SK-N-SH (cell line): ENCODE data around the gene ABCG5. TPM values are rescaled to one million over a fixed set of nuclear protein-coding genes. Genes with fewer than 3 reads are reported as not detected.

Experiments
- CTCF ChIA-PET: fragments of 300-600, 350-600 bp; formaldehyde crosslinking; extraction: SDS; loops from one replicate; lab custom pipeline; 2021; lab: Yijun Ruan, JAX
- POLR2A ChIA-PET: fragments of 350-600 bp; sonication (Branson Sonifier 250); formaldehyde crosslinking; extraction: SDS; loops from one replicate; lab custom pipeline; 2020; ENCODE audit warnings: antibody characterized with exemption, inconsistent platforms; lab: Yijun Ruan, JAX
- DNase-seq: peaks from one replicate; pipeline ENCODE4 v3.0.0; 2012
- H2AFZ ChIP-seq: fragments of 200-600 bp; sonication (generic); 2 replicates; pipeline ENCODE4 v1.8.1; 2016; ENCODE audit warnings: antibody characterized with exemption, mild to moderate bottlenecking, low read depth
- H3F3A ChIP-seq: fragments of 200-600 bp; sonication (generic); replicated peaks from 2 replicates; pipeline ENCODE3; 2016; ENCODE audit warnings: antibody characterized with exemption, mild to moderate bottlenecking; ENCODE audit not compliant: insufficient read depth
- H3K27ac ChIP-seq, 2 experiments: fragments of 200-500 bp in 1 of 2; fragments of 200-600 bp in 1 of 2; sonication (Bioruptor generic) in 1 of 2; sonication (generic), shearing (Covaris generic) in 1 of 2; 2 replicates each; pipeline versions ENCODE4 v1.5.1 to v1.6.1; 2014 to 2016; ENCODE audit warnings: low read depth in 2 of 2, inconsistent platforms in 1 of 2, low read length in 1 of 2, mild to moderate bottlenecking in 1 of 2, mixed read lengths in 1 of 2
- H3K27me3 ChIP-seq: fragments of 200-600 bp; sonication (generic), shearing (Covaris generic); 2 replicates; pipeline ENCODE4 v1.6.1; 2016; ENCODE audit warnings: mixed run types; ENCODE audit not compliant: insufficient read depth
- H3K36me3 ChIP-seq, 2 experiments: fragments of 200-500 bp in 1 of 2; fragments of 200-600 bp in 1 of 2; sonication (Bioruptor generic) in 1 of 2; sonication (generic) in 1 of 2; replicated peaks in 1 of 2; 2 replicates each; pipeline versions ENCODE3 to v1.5.1; 2014 to 2016; ENCODE audit warnings: low read length in 1 of 2, mild to moderate bottlenecking in 1 of 2; ENCODE audit not compliant: insufficient read depth in 2 of 2, control insufficient read depth in 1 of 2
- H3K4me1 ChIP-seq, 2 experiments: fragments of 200-500 bp in 1 of 2; fragments of 200-600 bp in 1 of 2; sonication (Bioruptor generic) in 1 of 2; sonication (generic), shearing (Covaris generic) in 1 of 2; 2 replicates each; pipeline versions ENCODE4 v1.5.1 to v1.6.1; 2014 to 2016; ENCODE audit warnings: low read depth in 1 of 2, low read length in 1 of 2, mixed run types in 1 of 2; ENCODE audit not compliant: insufficient read depth in 2 of 2, control insufficient read depth in 1 of 2
- H3K4me2 ChIP-seq: fragments of 200-600 bp; sonication (generic), shearing (Covaris generic); 2 replicates; pipeline ENCODE4 v1.6.1; 2017; ENCODE audit warnings: mixed run types
- H3K4me3 ChIP-seq, 2 experiments: fragments of 200-500 bp in 1 of 2; fragments of 200-600 bp in 1 of 2; sonication (Bioruptor generic) in 1 of 2; sonication (generic), shearing (Covaris generic) in 1 of 2; 2 replicates each; pipeline versions ENCODE4 v1.5.1 to v1.8.1; 2014 to 2016; ENCODE audit warnings: low read depth in 2 of 2, inconsistent platforms in 1 of 2, low read length in 1 of 2, mild to moderate bottlenecking in 1 of 2, mixed read lengths in 1 of 2, moderate library complexity in 1 of 2
- H3K79me2 ChIP-seq: fragments of 200-600 bp; sonication (generic); 2 replicates; pipeline ENCODE4 v1.8.1; 2017; ENCODE audit warnings: mild to moderate bottlenecking; ENCODE audit not compliant: insufficient read depth
- H3K9ac ChIP-seq: fragments of 200-600 bp; sonication (generic); 2 replicates; pipeline ENCODE4 v1.6.1; 2017; ENCODE audit warnings: mixed run types
- H3K9me2 ChIP-seq: fragments of 200-600 bp; sonication (generic); 2 replicates; pipeline ENCODE4 v1.6.1; 2017; ENCODE audit warnings: mixed run types
- H3K9me3 ChIP-seq: fragments of 200-600 bp; sonication (generic); 2 replicates; pipeline ENCODE4 v1.6.1; 2017; ENCODE audit warnings: mixed run types, mild to moderate bottlenecking, moderate library complexity
- H4K20me1 ChIP-seq: fragments of 200-600 bp; sonication (generic); 2 replicates; pipeline ENCODE4 v1.6.1; 2017; ENCODE audit warnings: mild to moderate bottlenecking, mixed run types; ENCODE audit not compliant: insufficient read depth
- CHD2 ChIP-seq: fragments of 150-350 bp; IDR thresholded peaks from 2 replicates; pipeline ENCODE4 v1.6.1; 2018; ENCODE audit warnings: low read length; ENCODE audit not compliant: partially characterized antibody
- EP300 ChIP-seq, 2 experiments: IDR thresholded peaks; 2 replicates each; pipeline versions ENCODE4 v1.4.0 to v1.6.1; 2012; ENCODE audit warnings: borderline replicate concordance in 1 of 2, low read depth in 1 of 2, low read length in 1 of 2
- EZH2phosphoT487 ChIP-seq: fragments of 200-600 bp; sonication (generic); IDR thresholded peaks from 2 replicates; pipeline ENCODE4 v1.6.1; 2017; ENCODE audit warnings: low read depth, mixed run types, mild to moderate bottlenecking, antibody characterized with exemption, moderate library complexity, borderline replicate concordance
- FOXM1 ChIP-seq: IDR thresholded peaks from 2 replicates; pipeline ENCODE4 v1.4.0; 2012; ENCODE audit warnings: low read depth, mild to moderate bottlenecking
- GATA2 ChIP-seq: sonication (generic); formaldehyde crosslinking; IDR thresholded peaks from 2 replicates; pipeline ENCODE4 v1.5.0; 2020; ENCODE audit warnings: mild to moderate bottlenecking, missing genetic modification reagents
- IRF3 ChIP-seq: fragments of 150-350 bp; IDR thresholded peaks from 2 replicates; pipeline ENCODE4 v1.6.1; 2016; ENCODE audit warnings: mild to moderate bottlenecking, low read depth, low read length
- JUND ChIP-seq: IDR thresholded peaks from 2 replicates; pipeline ENCODE4 v1.4.0; 2012
- NRF1 ChIP-seq: IDR thresholded peaks from 2 replicates; pipeline ENCODE4 v1.6.1; 2012; ENCODE audit warnings: low read depth, mild to moderate bottlenecking, low read length
- RCOR1 ChIP-seq: fragments of 150-350 bp; IDR thresholded peaks from 2 replicates; pipeline ENCODE4 v1.6.1; 2017; ENCODE audit warnings: antibody characterized with exemption, low read length
- RFX5 ChIP-seq: IDR thresholded peaks from 2 replicates; pipeline ENCODE4 v1.6.1; 2012; ENCODE audit warnings: mild to moderate bottlenecking, improper control_type of control experiment, low read length
- RXRA ChIP-seq: IDR thresholded peaks from 2 replicates; pipeline ENCODE4 v1.4.0; 2012; ENCODE audit warnings: low read depth, mild to moderate bottlenecking, borderline replicate concordance
- SIN3A ChIP-seq: IDR thresholded peaks from 2 replicates; pipeline ENCODE4 v1.6.1; 2012; ENCODE audit warnings: low read depth, mild to moderate bottlenecking, low read length, moderate library complexity, borderline replicate concordance
- TAF1 ChIP-seq: IDR thresholded peaks from 2 replicates; pipeline ENCODE4 v1.6.1; 2012; ENCODE audit warnings: low read depth, mild to moderate bottlenecking, low read length, moderate library complexity, borderline replicate concordance
- TCF12 ChIP-seq: IDR thresholded peaks from 2 replicates; pipeline ENCODE4 v1.4.0; 2012
- WGBS: methylation state at CpG from one replicate; pipeline ENCODE4 v1.1.6; 2017; ENCODE audit warnings: low lambda C conversion rate; 5-methylcytosine and 5-hydroxymethylcytosine counted together
- polyA plus RNA-seq, 3 experiments: library from polyadenylated mRNA; depleted of rRNA; stranded (reverse); fragments of >200 nt; gene quantifications; 2 replicates each; pipeline ENCODE4 v1.2.3, GENCODE V29; 2012
- TF ChIP-seq, protein P1 (sequence below): fragments of 150-350 bp; IDR thresholded peaks from 2 replicates; pipeline ENCODE4 v1.6.1; 2017; ENCODE audit warnings: antibody characterized with exemption, low read length, low read depth, borderline replicate concordance

The ABCG5 gene
- polyA plus RNA-seq, 1 of the 3 experiments (the other 2 are of a cell fraction) = not detected

DNA sequence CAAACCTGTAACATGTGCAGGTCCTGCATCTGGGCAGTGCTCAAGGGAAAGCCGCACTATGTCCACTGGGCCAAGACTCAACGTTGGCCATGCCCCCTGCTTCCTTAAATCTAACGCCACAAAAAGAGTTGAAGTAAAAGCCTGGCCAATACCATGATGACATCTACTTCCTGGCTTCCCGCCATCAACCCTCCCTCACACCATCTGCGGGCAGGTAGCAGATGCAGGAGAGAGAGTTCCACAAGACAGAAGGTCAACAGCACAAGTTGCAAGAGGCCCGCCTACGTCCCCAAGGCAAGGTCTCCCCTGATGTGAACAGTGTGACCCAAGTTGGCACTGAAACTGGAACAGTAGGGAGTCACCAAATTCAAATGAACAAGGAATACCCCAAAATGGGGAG lies 48.5 kb upstream of the ABCG5 start:
- Histone ChIP-seq H3K9me3 (no peaks in the 10 kb centered on the region), H3K4me2 (no peak overlapping the region), H3K4me1 (peaks cover 0 to 6% of the 10 kb centered on the region in 2 experiments; a peak in 1 of 4 replicates), H3K4me3 (no peak overlapping the region), H3K79me2 (no peaks in the 10 kb centered on the region), H2AFZ (no peak overlapping the region), H3K36me3 (peaks cover 56 to 62% of the 10 kb centered on the region in 2 experiments), H3K9ac (no peak overlapping the region), H3K9me2 (no peaks in the 10 kb centered on the region), H3F3A (peaks cover 4% of the 10 kb centered on the region), H4K20me1 (no peaks in the 10 kb centered on the region), H3K27ac (no peak overlapping the region), H3K27me3 (no peaks in the 10 kb centered on the region)
- TF ChIP-seq CHD2 (no peak), SIN3A (no peak), JUND (no peak), GATA2 (no peak), RCOR1 (no peak), EZH2phosphoT487 (no peak), TCF12 (no peak), TAF1 (no peak), RXRA (no peak), RFX5 (no peak), FOXM1 (no peak), EP300 (IDR thresholded peaks at IDR 0.05; ENCODE audit: borderline replicate concordance in 1 of 2, low read depth in 1 of 2, low read length in 1 of 2) (no peak), IRF3 (no peak), NRF1 (no peak)
- TF ChIP-seq, protein P1, sequence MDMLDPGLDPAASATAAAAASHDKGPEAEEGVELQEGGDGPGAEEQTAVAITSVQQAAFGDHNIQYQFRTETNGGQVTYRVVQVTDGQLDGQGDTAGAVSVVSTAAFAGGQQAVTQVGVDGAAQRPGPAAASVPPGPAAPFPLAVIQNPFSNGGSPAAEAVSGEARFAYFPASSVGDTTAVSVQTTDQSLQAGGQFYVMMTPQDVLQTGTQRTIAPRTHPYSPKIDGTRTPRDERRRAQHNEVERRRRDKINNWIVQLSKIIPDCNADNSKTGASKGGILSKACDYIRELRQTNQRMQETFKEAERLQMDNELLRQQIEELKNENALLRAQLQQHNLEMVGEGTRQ = no peak
- over 99% methylated on average over 7 of the region's 7 CpGs for WGBS
- no peak for DNase-seq
- ChIA-PET CTCF (interaction anchor here (3.2 kb wide), 1 partner anchor 9 kb away, joined by 25 read pairs; no protein-coding TSS in a partner anchor), POLR2A (no interaction called here)

DNA sequence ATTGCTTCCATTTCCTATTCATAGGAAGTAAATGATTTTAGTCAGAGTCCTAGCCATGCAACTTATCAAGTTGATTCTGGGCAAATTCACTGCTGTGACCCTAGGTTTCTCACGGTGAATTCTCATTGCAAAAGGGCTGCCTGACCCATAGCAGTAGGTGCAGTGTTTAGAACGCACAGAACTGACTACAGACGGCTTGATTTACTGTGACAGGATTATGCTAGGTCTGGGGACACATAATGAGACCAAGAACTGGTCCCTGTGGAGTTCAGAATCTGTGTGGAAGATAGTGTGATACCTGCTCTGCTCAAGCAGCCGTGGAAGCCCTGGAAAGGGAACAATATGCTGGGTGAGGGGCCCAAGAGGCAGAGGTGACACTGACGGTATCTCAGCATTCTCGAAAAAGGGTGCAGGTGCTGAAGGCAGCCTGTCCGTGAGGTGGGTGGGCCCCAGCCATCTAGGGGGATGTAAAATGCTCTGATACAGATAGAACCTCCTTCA lies 46.5 kb upstream of the ABCG5 start:
- Histone ChIP-seq H3K79me2 (no peaks in the 10 kb centered on the region), H3K9ac (no peak overlapping the region), H3K4me1 (peaks cover 0 to 7% of the 10 kb centered on the region in 2 experiments; a peak in 1 of 4 replicates), H3K4me2 (no peak overlapping the region), H3K27me3 (no peaks in the 10 kb centered on the region), H3K9me3 (no peaks in the 10 kb centered on the region)
- WGBS = 92% methylated on average over 7 of the region's 7 CpGs
- no peak for TF ChIP-seq JUND
- TF ChIP-seq, all 33 proteins: peak for 0
- Histone ChIP-seq H3K27ac (no peak overlapping the region), H3K36me3 (peaks cover 40 to 47% of the 10 kb centered on the region in 2 experiments), H3K9me2 (no peaks in the 10 kb centered on the region), H4K20me1 (no peaks in the 10 kb centered on the region), H3K4me3 (no peak overlapping the region), H2AFZ (no peak overlapping the region), H3F3A (peaks cover 4% of the 10 kb centered on the region)
- POLR2A ChIA-PET = no interaction called here
- DNase-seq = no peak
- CTCF ChIA-PET = interaction anchor here (1.3 to 3.2 kb wide), 3 partner anchors 7 to 595 kb away, joined by 3 to 25 read pairs (median 3); no protein-coding TSS in a partner anchor
